SK-N-SH treated with all-trans-retinoic acid at 6 μM for 48 hours (cell line): ENCODE measurements around the gene CYP46A1.

ENCODE experiments used
- BACH2 ChIP-seq: fragments of 250-450 bp; sonication (Bioruptor Pico); IDR thresholded peaks from 2 replicates; pipeline ENCODE4 v1.9.0; 2021; ENCODE audit warnings: mild to moderate bottlenecking, borderline replicate concordance
- CREB5 ChIP-seq: fragments of 250-450 bp; sonication (Bioruptor Pico); IDR thresholded peaks from 2 replicates; pipeline ENCODE4 v1.5.1; 2020; ENCODE audit warnings: low read depth, mild to moderate bottlenecking, moderate library complexity
- CSRNP3 ChIP-seq: fragments of 250-450 bp; sonication (Bioruptor Pico); IDR thresholded peaks from 2 replicates; pipeline ENCODE4 v1.5.1; 2021; ENCODE audit warnings: mild to moderate bottlenecking, moderate library complexity
- PATZ1 ChIP-seq: fragments of 250-450 bp; sonication (Bioruptor Pico); IDR thresholded peaks from 2 replicates; pipeline ENCODE4 v1.8.0; 2020; ENCODE audit warnings: mild to moderate bottlenecking, moderate library complexity, borderline replicate concordance
- RARB ChIP-seq: fragments of 250-450 bp; sonication (Bioruptor Pico); IDR thresholded peaks from 2 replicates; pipeline ENCODE4 v1.8.0; 2021; ENCODE audit warnings: mild to moderate bottlenecking, moderate library complexity
- SNAI2 ChIP-seq: fragments of 250-450 bp; sonication (Bioruptor Pico); IDR thresholded peaks from 2 replicates; pipeline ENCODE4 v1.5.0; 2020; ENCODE audit warnings: mild to moderate bottlenecking, moderate library complexity
- TCF4 ChIP-seq: fragments of 250-450 bp; sonication (Bioruptor Pico); IDR thresholded peaks from 2 replicates; pipeline ENCODE4 v1.8.0; 2021; ENCODE audit warnings: mild to moderate bottlenecking, moderate library complexity, borderline replicate concordance
- TOX ChIP-seq: fragments of 250-450 bp; sonication (Bioruptor Pico); IDR thresholded peaks from 2 replicates; pipeline ENCODE4 v1.8.0; 2021; ENCODE audit warnings: mild to moderate bottlenecking, moderate library complexity, borderline replicate concordance
- ZC3H10 ChIP-seq: fragments of 250-450 bp; sonication (Bioruptor Pico); IDR thresholded peaks from 2 replicates; pipeline ENCODE4 v1.5.1; 2021; ENCODE audit warnings: mild to moderate bottlenecking, moderate library complexity
- ZFP3 ChIP-seq: fragments of 250-450 bp; sonication (Bioruptor Pico); IDR thresholded peaks from 2 replicates; pipeline ENCODE4 v1.5.0; 2020; ENCODE audit warnings: mild to moderate bottlenecking, moderate library complexity
- ZFP30 ChIP-seq: fragments of 450-650 bp; formaldehyde crosslinking; IDR thresholded peaks from 2 replicates; pipeline ENCODE4 v1.5.0; 2022; ENCODE audit warnings: mild to moderate bottlenecking, moderate library complexity

- TF ChIP-seq TCF4, result no peak
- no peak for TF ChIP-seq ZC3H10
- no peak for TF ChIP-seq PATZ1
- no peak for TF ChIP-seq RARB (CRISPR knock-in tag)
- no peak for TF ChIP-seq SNAI2
- TF ChIP-seq CSRNP3 (CRISPR knock-in tag), result no peak
- no peak for TF ChIP-seq BACH2 (CRISPR knock-in tag)
- no peak for TF ChIP-seq CREB5 (CRISPR knock-in tag)
- TF ChIP-seq ZFP30 (CRISPR knock-in tag), result no peak
- no peak for TF ChIP-seq ZFP3 (CRISPR knock-in tag)
- TF ChIP-seq TOX (CRISPR knock-in tag), result no peak
These were observed 8.7 kb upstream of the CYP46A1 start for GRCh38 chr14:99675382-99675835.
